HCT116 (cell line): Measurements from ENCODE around the gene SMTNL1. TPM values are rescaled to one million over a fixed set of nuclear protein-coding genes. Genes with fewer than 3 reads are reported as not detected.

Source experiments
- ATAC-seq: fragments of 200-7000 bp; cut with Tn5 transposase; 2 replicates; pipeline ENCODE4 v1.9.1; 2020; ENCODE audit warnings: mild to moderate bottlenecking, moderate library complexity
- BruUV-seq: library from RNA; stranded (reverse); fragments of 400-500 nt; replicated peaks from 2 replicates; lab custom pipeline; 2021; lab: Mats Ljungman, UMichigan
- CTCF ChIA-PET: fragments of 300-600 bp; sonication (Branson Sonifier 250); formaldehyde crosslinking; loops from one replicate; lab custom pipeline; 2021; ENCODE audit warnings: antibody characterized with exemption; lab: Charles Lee
- POLR2A ChIA-PET: fragments of 300-600, 350-600 bp; sonication (Branson Sonifier 250); formaldehyde crosslinking; loops from one replicate; lab custom pipeline; 2021; ENCODE audit warnings: antibody characterized with exemption; lab: Charles Lee
- RAD21 ChIA-PET, 2 experiments: fragments of 300-600 bp; sonication (Branson Sonifier 250); formaldehyde crosslinking; loops; one replicate each; lab custom pipeline; 2023; ENCODE audit warnings: low total read pairs in 2 of 2; ENCODE audit not compliant: uncharacterized antibody in 2 of 2, unreplicated experiment in 2 of 2, low non-redundant PET in 1 of 2; lab: Charles Lee
- DNase-seq: peaks from one replicate; pipeline ENCODE4 v3.0.0-alpha.2; 2010; ENCODE audit warnings: low read depth, low spot score
- H2AFZ ChIP-seq: fragments of 200-600 bp; shearing (Covaris generic), sonication (generic); 2 replicates; pipeline ENCODE4 v1.6.1; 2017; ENCODE audit warnings: low read depth, mixed run types, mixed read lengths, antibody characterized with exemption, low read length; ENCODE audit not compliant: poor library complexity, severe bottlenecking
- H3K27ac ChIP-seq: 2 replicates; pipeline ENCODE4 v1.5.1; 2012; ENCODE audit warnings: low read depth, low read length
- H3K27me3 ChIP-seq: fragments of 200-600 bp; sonication (generic); 2 replicates; pipeline ENCODE4 v1.6.1; 2016; ENCODE audit warnings: mixed run types, low read length, mixed read lengths; ENCODE audit not compliant: insufficient read depth
- H3K36me3 ChIP-seq, 2 experiments: fragments of 200-500 bp in 1 of 2; fragments of 200-600 bp in 1 of 2; sonication (Bioruptor generic) in 1 of 2; sonication (generic) in 1 of 2; 2 replicates each; pipeline versions ENCODE4 v1.5.1 to v1.6.1; 2014 to 2016; ENCODE audit warnings: low read length in 2 of 2, inconsistent platforms in 1 of 2, mixed read lengths in 1 of 2, mixed run types in 1 of 2; ENCODE audit not compliant: insufficient read depth in 2 of 2, control insufficient read depth in 1 of 2
- H3K4me1 ChIP-seq, 2 experiments: fragments of 200-600 bp in 1 of 2; sonication (generic) in 1 of 2; 2 replicates each; pipeline versions ENCODE4 v1.5.1 to v1.6.1; 2012 to 2017; ENCODE audit warnings: low read length in 2 of 2, inconsistent platforms in 1 of 2, mild to moderate bottlenecking in 1 of 2, mixed read lengths in 1 of 2, mixed run types in 1 of 2, moderate library complexity in 1 of 2; ENCODE audit not compliant: insufficient read depth in 2 of 2, control insufficient read depth in 1 of 2
- H3K4me2 ChIP-seq: fragments of 200-600 bp; sonication (generic); 2 replicates; pipeline ENCODE4 v1.6.1; 2017; ENCODE audit warnings: mixed run types, low read length, mixed read lengths
- H3K4me3 ChIP-seq, 2 experiments: fragments of 200-600 bp in 1 of 2; sonication (generic) in 1 of 2; replicated peaks in 1 of 2; 2 replicates each; pipeline ENCODE4 v1.5.1; 2011 to 2016; ENCODE audit warnings: low read length in 2 of 2, control low read depth in 1 of 2, low read depth in 1 of 2, mild to moderate bottlenecking in 1 of 2, mixed read lengths in 1 of 2, mixed run types in 1 of 2
- H3K79me2 ChIP-seq: fragments of 200-600 bp; sonication (generic); 2 replicates; pipeline ENCODE4 v1.6.1; 2017; ENCODE audit warnings: mild to moderate bottlenecking, mixed run types, low read length, moderate library complexity, mixed read lengths; ENCODE audit not compliant: insufficient read depth
- H3K9ac ChIP-seq: fragments of 200-600 bp; sonication (generic); 2 replicates; pipeline ENCODE4 v1.6.1; 2016; ENCODE audit warnings: low read length, mixed read lengths
- H3K9me2 ChIP-seq: fragments of 200-600 bp; sonication (generic), shearing (Covaris generic); 2 replicates; pipeline ENCODE4 v1.6.1; 2017; ENCODE audit warnings: mixed run types, mild to moderate bottlenecking, moderate library complexity; ENCODE audit not compliant: insufficient read depth
- H3K9me3 ChIP-seq, 2 experiments: fragments of 200-500 bp in 1 of 2; fragments of 200-600 bp in 1 of 2; sonication (Bioruptor generic) in 1 of 2; sonication (generic) in 1 of 2; 2 replicates each; pipeline ENCODE4 v1.6.1; 2014 to 2017; ENCODE audit warnings: low read length in 2 of 2, mixed read lengths in 2 of 2, inconsistent platforms in 1 of 2, low read depth in 1 of 2, mild to moderate bottlenecking in 1 of 2, mixed run types in 1 of 2, moderate library complexity in 1 of 2; ENCODE audit not compliant: control insufficient read depth in 1 of 2, insufficient read depth in 1 of 2
- H4K20me1 ChIP-seq: fragments of 200-600 bp; sonication (generic), shearing (Covaris generic); 2 replicates; pipeline ENCODE4 v1.6.1; 2017; ENCODE audit warnings: mixed run types, mild to moderate bottlenecking, moderate library complexity; ENCODE audit not compliant: insufficient read depth
- CTCF ChIP-seq, 3 experiments: fragments of 200-600 bp in 1 of 3; sonication (generic) in 1 of 3; IDR thresholded peaks in 2 of 3; conservative IDR thresholded peaks in 1 of 3; 2 replicates each; pipeline ENCODE4 v1.5.1; 2012 to 2017; ENCODE audit warnings: low read depth in 2 of 3, low read length in 2 of 3, antibody characterized with exemption in 1 of 3, borderline replicate concordance in 1 of 3, control low read depth in 1 of 3, mild to moderate bottlenecking in 1 of 3, mixed read lengths in 1 of 3, mixed run types in 1 of 3, moderate library complexity in 1 of 3; ENCODE audit not compliant: insufficient read depth in 1 of 3
- EGR1 ChIP-seq: IDR thresholded peaks from 2 replicates; pipeline ENCODE4 v1.6.1; 2012; ENCODE audit warnings: low read depth
- MAX ChIP-seq: IDR thresholded peaks from 2 replicates; pipeline ENCODE4 v1.6.1; 2012
- POLR2AphosphoS5 ChIP-seq: IDR thresholded peaks from 2 replicates; pipeline ENCODE4 v1.6.1; 2011; ENCODE audit warnings: mild to moderate bottlenecking, low read depth, low read length, moderate library complexity
- RAD21 ChIP-seq: IDR thresholded peaks from 2 replicates; pipeline ENCODE4 v1.6.1; 2012; ENCODE audit warnings: low read depth, mild to moderate bottlenecking
- SIN3A ChIP-seq: IDR thresholded peaks from 2 replicates; pipeline ENCODE4 v1.6.1; 2012; ENCODE audit warnings: low read depth
- SRF ChIP-seq: IDR thresholded peaks from 2 replicates; pipeline ENCODE4 v1.6.1; 2012; ENCODE audit warnings: low read depth
- TCF7L2 ChIP-seq: IDR thresholded peaks from 2 replicates; pipeline ENCODE4 v1.7.0; 2011; ENCODE audit warnings: borderline replicate concordance, inconsistent platforms; ENCODE audit not compliant: insufficient read depth, insufficient read length; ENCODE audit errors: extremely low read depth
- YY1 ChIP-seq: IDR thresholded peaks from 2 replicates; pipeline ENCODE4 v1.6.1; 2011; ENCODE audit warnings: low read length, low read depth, moderate library complexity, mild to moderate bottlenecking; ENCODE audit not compliant: insufficient replicate concordance; ENCODE audit errors: extremely low read depth
- ZBTB33 ChIP-seq: IDR thresholded peaks from 2 replicates; pipeline ENCODE4 v1.6.1; 2011; ENCODE audit warnings: mild to moderate bottlenecking, low read length, moderate library complexity; ENCODE audit not compliant: insufficient replicate concordance; ENCODE audit errors: extremely low read depth
- ZNF274 ChIP-seq: fragments of 200-500 bp; sonication (Bioruptor generic); IDR thresholded peaks from 2 replicates; pipeline ENCODE4 v1.6.1; 2014; ENCODE audit warnings: mild to moderate bottlenecking, low read depth, low read length, inconsistent platforms
- intact Hi-C: fragments of 100-400 bp; cut with micrococcal nuclease; formaldehyde crosslinking; loops from 2 replicates; pipeline ENCODE4 v1.10.0; 2022
- total RNA-seq: library from RNA; stranded (reverse); gene quantifications from one replicate; pipeline ENCODE4 v1.2.1, GENCODE V29; 2021; ENCODE audit not compliant: unreplicated experiment

The SMTNL1 gene
- total RNA-seq, 1 experiment from 2014 or later = not detected

- ATAC-seq = peak; percentile 90
- Histone ChIP-seq H3K27me3 (no peaks in the 10 kb centered on the region), H3K4me1 (peaks cover 5 to 7% of the 10 kb centered on the region in 2 experiments; a peak in 2 of 4 replicates), H4K20me1 (no peaks in the 10 kb centered on the region), H3K9me3 (no peaks in the 10 kb centered on the region), H3K9ac (no peak overlapping the region), H3K79me2 (no peaks in the 10 kb centered on the region), H3K4me3 (no peak overlapping the region), H3K9me2 (no peaks in the 10 kb centered on the region), H2AFZ (no peak overlapping the region), H3K27ac (peak overlapping the region; percentile 37; the same call in 1 of the 2 replicates), H3K4me2 (no peak overlapping the region)
- intact Hi-C loops = loop anchor here (1.0 kb wide), 2 partner anchors 33 to 150 kb away; no protein-coding TSS in a partner anchor
- POLR2A ChIA-PET = interaction anchor here (1.3 to 1.6 kb wide), 6 partner anchors 21 to 150 kb away, joined by 4 to 9 read pairs (median 6); partner anchors contain the start of genes RTN4RL2 and SLC43A1
- TF ChIP-seq CTCF (IDR thresholded peaks at IDR 0.05 in 2 of 3, conservative IDR thresholded peaks at IDR 0.05 in 1 of 3; ENCODE audit: borderline replicate concordance in 1 of 3, insufficient read depth in 1 of 3, low read depth in 2 of 3, low read length in 2 of 3) (peak; percentile 73 to 98 (median 87)), POLR2AphosphoS5 (peak; percentile 43), ZNF274 (no peak), MAX (peak; percentile 66), RAD21 (peak; percentile 78), EGR1 (no peak), ZBTB33 (no peak), SRF (no peak), TCF7L2 (no peak), SIN3A (no peak), YY1 (no peak)
- TF ChIP-seq, all 23 proteins: peak for 4
- peak; percentile 73 for DNase-seq
- H3K36me3 ChIP-seq = no peaks in the 10 kb centered on the region
- ChIA-PET CTCF (interaction anchor here (0.7 to 4.1 kb wide), 29 partner anchors 8 to 1665 kb away, joined by 3 to 78 read pairs (median 6); partner anchors contain the start of genes MED19, RTN4RL2, SLC43A1 and SSRP1), RAD21 (interaction anchor here (0.9 to 2.7 kb wide), 7 partner anchors 8 to 151 kb away, joined by 3 to 9 read pairs (median 4); partner anchors contain the start of genes TIMM10 (in 1 of the 2) and UBE2L6 (in 1 of the 2))
- TSS peak; percentile 96 for BruUV-seq
These were observed 43.6 kb upstream of the SMTNL1 start for GRCh38 chr11:57493507-57494503.
